HCT116 (cell line): ENCODE results near the gene NEK8. TPM values are rescaled to one million over a fixed set of nuclear protein-coding genes. Genes with fewer than 3 reads are reported as not detected.

ENCODE experiments used
- ATAC-seq: fragments of 200-7000 bp; cut with Tn5 transposase; 2 replicates; pipeline ENCODE4 v1.9.1; 2020; ENCODE audit warnings: mild to moderate bottlenecking, moderate library complexity
- BruUV-seq: library from RNA; stranded (reverse); fragments of 400-500 nt; replicated peaks from 2 replicates; lab custom pipeline; 2021; lab: Mats Ljungman, UMichigan
- CTCF ChIA-PET: fragments of 300-600 bp; sonication (Branson Sonifier 250); formaldehyde crosslinking; loops from one replicate; lab custom pipeline; 2021; ENCODE audit warnings: antibody characterized with exemption; lab: Charles Lee
- POLR2A ChIA-PET: fragments of 300-600, 350-600 bp; sonication (Branson Sonifier 250); formaldehyde crosslinking; loops from one replicate; lab custom pipeline; 2021; ENCODE audit warnings: antibody characterized with exemption; lab: Charles Lee
- RAD21 ChIA-PET, 2 experiments: fragments of 300-600 bp; sonication (Branson Sonifier 250); formaldehyde crosslinking; loops; one replicate each; lab custom pipeline; 2023; ENCODE audit warnings: low total read pairs in 2 of 2; ENCODE audit not compliant: uncharacterized antibody in 2 of 2, unreplicated experiment in 2 of 2, low non-redundant PET in 1 of 2; lab: Charles Lee
- DNase-seq: peaks from one replicate; pipeline ENCODE4 v3.0.0-alpha.2; 2010; ENCODE audit warnings: low read depth, low spot score
- H2AFZ ChIP-seq: fragments of 200-600 bp; shearing (Covaris generic), sonication (generic); 2 replicates; pipeline ENCODE4 v1.6.1; 2017; ENCODE audit warnings: low read depth, mixed run types, mixed read lengths, antibody characterized with exemption, low read length; ENCODE audit not compliant: poor library complexity, severe bottlenecking
- H3K27ac ChIP-seq: 2 replicates; pipeline ENCODE4 v1.5.1; 2012; ENCODE audit warnings: low read depth, low read length
- H3K27me3 ChIP-seq: fragments of 200-600 bp; sonication (generic); 2 replicates; pipeline ENCODE4 v1.6.1; 2016; ENCODE audit warnings: mixed run types, low read length, mixed read lengths; ENCODE audit not compliant: insufficient read depth
- H3K36me3 ChIP-seq, 2 experiments: fragments of 200-500 bp in 1 of 2; fragments of 200-600 bp in 1 of 2; sonication (Bioruptor generic) in 1 of 2; sonication (generic) in 1 of 2; 2 replicates each; pipeline versions ENCODE4 v1.5.1 to v1.6.1; 2014 to 2016; ENCODE audit warnings: low read length in 2 of 2, inconsistent platforms in 1 of 2, mixed read lengths in 1 of 2, mixed run types in 1 of 2; ENCODE audit not compliant: insufficient read depth in 2 of 2, control insufficient read depth in 1 of 2
- H3K4me1 ChIP-seq, 2 experiments: fragments of 200-600 bp in 1 of 2; sonication (generic) in 1 of 2; 2 replicates each; pipeline versions ENCODE4 v1.5.1 to v1.6.1; 2012 to 2017; ENCODE audit warnings: low read length in 2 of 2, inconsistent platforms in 1 of 2, mild to moderate bottlenecking in 1 of 2, mixed read lengths in 1 of 2, mixed run types in 1 of 2, moderate library complexity in 1 of 2; ENCODE audit not compliant: insufficient read depth in 2 of 2, control insufficient read depth in 1 of 2
- H3K4me2 ChIP-seq: fragments of 200-600 bp; sonication (generic); 2 replicates; pipeline ENCODE4 v1.6.1; 2017; ENCODE audit warnings: mixed run types, low read length, mixed read lengths
- H3K4me3 ChIP-seq, 2 experiments: fragments of 200-600 bp in 1 of 2; sonication (generic) in 1 of 2; replicated peaks in 1 of 2; 2 replicates each; pipeline ENCODE4 v1.5.1; 2011 to 2016; ENCODE audit warnings: low read length in 2 of 2, control low read depth in 1 of 2, low read depth in 1 of 2, mild to moderate bottlenecking in 1 of 2, mixed read lengths in 1 of 2, mixed run types in 1 of 2
- H3K79me2 ChIP-seq: fragments of 200-600 bp; sonication (generic); 2 replicates; pipeline ENCODE4 v1.6.1; 2017; ENCODE audit warnings: mild to moderate bottlenecking, mixed run types, low read length, moderate library complexity, mixed read lengths; ENCODE audit not compliant: insufficient read depth
- H3K9ac ChIP-seq: fragments of 200-600 bp; sonication (generic); 2 replicates; pipeline ENCODE4 v1.6.1; 2016; ENCODE audit warnings: low read length, mixed read lengths
- H3K9me2 ChIP-seq: fragments of 200-600 bp; sonication (generic), shearing (Covaris generic); 2 replicates; pipeline ENCODE4 v1.6.1; 2017; ENCODE audit warnings: mixed run types, mild to moderate bottlenecking, moderate library complexity; ENCODE audit not compliant: insufficient read depth
- H3K9me3 ChIP-seq, 2 experiments: fragments of 200-500 bp in 1 of 2; fragments of 200-600 bp in 1 of 2; sonication (Bioruptor generic) in 1 of 2; sonication (generic) in 1 of 2; 2 replicates each; pipeline ENCODE4 v1.6.1; 2014 to 2017; ENCODE audit warnings: low read length in 2 of 2, mixed read lengths in 2 of 2, inconsistent platforms in 1 of 2, low read depth in 1 of 2, mild to moderate bottlenecking in 1 of 2, mixed run types in 1 of 2, moderate library complexity in 1 of 2; ENCODE audit not compliant: control insufficient read depth in 1 of 2, insufficient read depth in 1 of 2
- H4K20me1 ChIP-seq: fragments of 200-600 bp; sonication (generic), shearing (Covaris generic); 2 replicates; pipeline ENCODE4 v1.6.1; 2017; ENCODE audit warnings: mixed run types, mild to moderate bottlenecking, moderate library complexity; ENCODE audit not compliant: insufficient read depth
- ELF1 ChIP-seq: IDR thresholded peaks from 2 replicates; pipeline ENCODE4 v1.6.1; 2012; ENCODE audit warnings: low read depth, borderline replicate concordance
- EZH2phosphoT487 ChIP-seq: fragments of 200-600 bp; IDR thresholded peaks from 2 replicates; pipeline ENCODE4 v1.6.1; 2018; ENCODE audit warnings: antibody characterized with exemption, borderline replicate concordance
- FOSL1 ChIP-seq: IDR thresholded peaks from 2 replicates; pipeline ENCODE4 v1.6.1; 2012; ENCODE audit warnings: low read depth
- JUND ChIP-seq: IDR thresholded peaks from 2 replicates; pipeline ENCODE4 v1.6.1; 2012
- POLR2A ChIP-seq: IDR thresholded peaks from 2 replicates; pipeline ENCODE4 v1.7.0; 2011; ENCODE audit warnings: borderline replicate concordance; ENCODE audit not compliant: insufficient read depth, insufficient read length; ENCODE audit errors: extremely low read depth
- POLR2AphosphoS5 ChIP-seq: IDR thresholded peaks from 2 replicates; pipeline ENCODE4 v1.6.1; 2011; ENCODE audit warnings: mild to moderate bottlenecking, low read depth, low read length, moderate library complexity
- SIN3A ChIP-seq: IDR thresholded peaks from 2 replicates; pipeline ENCODE4 v1.6.1; 2012; ENCODE audit warnings: low read depth
- YY1 ChIP-seq: IDR thresholded peaks from 2 replicates; pipeline ENCODE4 v1.6.1; 2011; ENCODE audit warnings: low read length, low read depth, moderate library complexity, mild to moderate bottlenecking; ENCODE audit not compliant: insufficient replicate concordance; ENCODE audit errors: extremely low read depth
- ZFX ChIP-seq: fragments of 450-650 bp; IDR thresholded peaks from 2 replicates; pipeline ENCODE4 v1.6.1; 2017
- intact Hi-C: fragments of 100-400 bp; cut with micrococcal nuclease; formaldehyde crosslinking; loops from 2 replicates; pipeline ENCODE4 v1.10.0; 2022
- total RNA-seq: library from RNA; stranded (reverse); gene quantifications from one replicate; pipeline ENCODE4 v1.2.1, GENCODE V29; 2021; ENCODE audit not compliant: unreplicated experiment

Gene NEK8
- total RNA-seq, 1 experiment from 2014 or later: 7.0 TPM

- TF ChIP-seq YY1: peak; percentile 40
- no peak for TF ChIP-seq POLR2A
- no peak for TF ChIP-seq ELF1
- no peak for TF ChIP-seq ZFX
- TF ChIP-seq FOSL1: no peak
- TF ChIP-seq EZH2phosphoT487: no peak
- no peak; the same call in 1 of the 2 replicates for TF ChIP-seq JUND
Observed at GRCh38 chr17:28750178-28751047, 21.8 kb downstream of the NEK8 start (continued).

DNA sequence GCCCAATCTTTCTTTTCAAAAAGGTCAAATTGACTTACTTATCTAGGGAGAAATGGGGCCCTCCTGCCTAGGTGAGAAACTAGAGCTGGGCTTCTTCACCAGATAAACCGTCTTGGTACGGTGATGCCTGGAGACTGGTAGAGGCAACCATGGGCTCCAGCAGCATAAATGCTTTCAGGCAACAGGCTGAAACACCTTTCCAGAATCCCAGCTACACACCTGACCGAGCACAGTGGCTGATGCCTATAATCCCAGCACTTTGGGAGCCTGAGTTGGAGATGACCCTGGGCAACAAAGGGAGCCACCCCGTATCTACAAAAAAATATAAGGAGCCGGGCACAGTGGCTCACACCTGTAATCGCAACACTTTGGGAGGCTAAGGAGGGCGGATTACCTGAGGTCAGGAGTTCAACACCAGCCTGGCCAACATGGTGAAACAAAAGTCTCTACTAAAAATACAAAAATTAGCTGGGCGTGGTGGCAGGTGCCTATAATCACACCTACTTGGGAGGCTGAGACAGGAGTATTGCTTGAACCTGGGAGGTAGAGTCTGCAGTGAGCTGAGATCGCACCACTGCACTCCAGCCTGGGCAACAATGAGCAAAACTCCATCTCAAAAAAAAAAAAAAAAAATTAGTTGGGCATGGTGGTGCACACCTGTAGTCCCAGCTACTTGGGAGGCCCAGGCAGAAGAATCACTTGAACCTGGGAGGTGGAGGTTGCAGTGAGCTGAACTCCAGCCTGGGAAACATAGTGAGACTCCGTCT, 23.2 kb downstream of the NEK8 start:
- ATAC-seq: no peak
- peaks cover 25% of the 10 kb centered on the region; the same call in 1 of the 2 replicates for H4K20me1 ChIP-seq
- H3K9ac ChIP-seq: no peak overlapping the region
- RAD21 ChIA-PET: interaction anchor here in 1 of 2 experiments (0.9 kb wide), 1 partner anchor 25 kb away, joined by 3 read pairs; no protein-coding TSS in a partner anchor
- CTCF ChIA-PET: interaction anchor here (0.6 to 13.6 kb wide), 4 partner anchors 12 to 378 kb away, joined by 3 to 207 read pairs (median 3); partner anchors contain the start of genes NEK8 and TLCD1
- peaks cover 10 to 38% of the 10 kb centered on the region in 2 experiments for H3K4me1 ChIP-seq
- no peaks in the 10 kb centered on the region for H3K9me2 ChIP-seq
- no peak overlapping the region for H3K27ac ChIP-seq
- H3K4me2 ChIP-seq: no peak overlapping the region
- no peaks in the 10 kb centered on the region for H3K27me3 ChIP-seq
- TF ChIP-seq SIN3A (no peak), POLR2AphosphoS5 (peak; percentile 17; the same call in 1 of the 2 replicates), FOSL1 (no peak)
- TF ChIP-seq, all 23 proteins: peak for 1
- POLR2A ChIA-PET: interaction anchor here (0.7 to 11.6 kb wide), 3 partner anchors 23 to 400 kb away, joined by 3 to 149 read pairs (median 4); partner anchors contain the start of genes NEK8 and TLCD1
- peaks cover 36% of the 10 kb centered on the region for H3K79me2 ChIP-seq
- H3K4me3 ChIP-seq: no peak overlapping the region
- BruUV-seq: no TSS peak
- H2AFZ ChIP-seq: no peak overlapping the region
- peaks cover 32 to 45% of the 10 kb centered on the region in 2 experiments for H3K36me3 ChIP-seq
- DNase-seq: no peak
- intact Hi-C loops: no loop called here
- no peaks in the 10 kb centered on the region for H3K9me3 ChIP-seq
